B cell (primary cell): ENCODE data around the gene NTM.

Source experiments
- CTCF ChIP-seq: fragments of 200-600 bp; IDR thresholded peaks from one replicate; pipeline ENCODE4 v1.8.0; 2022; ENCODE audit warnings: antibody characterized with exemption, mild to moderate bottlenecking
- EZH2 ChIP-seq: IDR thresholded peaks from 2 replicates; pipeline ENCODE4 v1.6.1; 2012; ENCODE audit warnings: borderline replicate concordance, low read depth, mild to moderate bottlenecking, moderate library complexity, low read length; ENCODE audit not compliant: insufficient read depth, poor library complexity, severe bottlenecking

GRCh38 chr11:132093536-132094259 is 723.3 kb downstream of the NTM start:
- TF ChIP-seq CTCF (no peak), EZH2 (no peak)
